Prostate gland (tissue), 2 donors: Measurements from ENCODE around the gene TIAM2.

Experiments used
- CTCF ChIP-seq, 4 experiments: fragments of 200-600 bp in 2 of 4; fragments of 450-650 bp in 2 of 4; sonication (generic) in 2 of 4; IDR thresholded peaks; 1 replicate in 3 of 4; 2 replicates in 1 of 4; pipeline ENCODE4 v1.5.1; 2016 to 2019; ENCODE audit warnings: antibody characterized with exemption in 4 of 4, mild to moderate bottlenecking in 2 of 4, moderate library complexity in 2 of 4
- POLR2AphosphoS5 ChIP-seq: sonication (generic); formaldehyde crosslinking; IDR thresholded peaks from one replicate; pipeline ENCODE4 v1.6.1; 2017; ENCODE audit warnings: antibody characterized with exemption

GRCh38 chr6:155033021-155033791 lies 38.1 kb downstream of the TIAM2 start:
- TF ChIP-seq CTCF (IDR thresholded peaks at IDR 0.05) (no peak), POLR2AphosphoS5 (no peak)
